ENCODE results near the gene SLC25A4. TPM values are rescaled to one million over a fixed set of nuclear protein-coding genes. Genes with fewer than 3 reads are reported as not detected.

Gene SLC25A4
- 15.7 and 20.0 TPM in 2 replicates for total RNA-seq

GRCh38 chr4:185142912-185143600 lies at the start of gene SLC25A4:
Gene SLC25A4, plus strand, starts transcription at chr4:185143266. Its CDS starts 107 bp downstream, at chr4:185143373.

Other genes with a start within 250 kb of the SLC25A4 start
- not detected in 2 replicates for gene HELT, start 124.8 kb upstream of the SLC25A4 start, total RNA-seq
- gene CFAP97, start 60.7 kb downstream of the SLC25A4 start, total RNA-seq, result 21.9 and 23.5 TPM in 2 replicates
- 8.3 and 13.0 TPM in 2 replicates for gene SNX25, start 66.3 kb downstream of the SLC25A4 start, total RNA-seq